GM12873 (cell line): Measurements from ENCODE around the gene CFAP90.

Experiments used
- CTCF ChIP-seq: IDR thresholded peaks from 2 replicates; pipeline ENCODE4 v1.5.1; 2012; ENCODE audit warnings: low read depth, mild to moderate bottlenecking, moderate library complexity, low read length, control low read depth; ENCODE audit not compliant: insufficient read depth; ENCODE audit errors: missing control alignments

Gene CFAP90

GRCh38 chr5:7825630-7826029 is 25.3 kb downstream of the CFAP90 start:
- TF ChIP-seq CTCF, result no peak

- TF ChIP-seq CTCF, result no peak
Measured at GRCh38 chr5:7824995-7825394, 25.9 kb downstream of the CFAP90 start.

- TF ChIP-seq CTCF, result no peak
Measured at GRCh38 chr5:7823594-7823993, 27.3 kb downstream of the CFAP90 start.

- no peak for TF ChIP-seq CTCF
Measured at GRCh38 chr5:7822449-7822848, 28.5 kb downstream of the CFAP90 start.

- no peak for TF ChIP-seq CTCF
Measured at GRCh38 chr5:7816535-7816901, 34.4 kb downstream of the CFAP90 start.

GRCh38 chr5:7815892-7816534 is 34.9 kb downstream of the CFAP90 start:
- TF ChIP-seq CTCF, result peak; percentile 96

GRCh38 chr5:7814816-7815215 is 36.1 kb downstream of the CFAP90 start:
- no peak for TF ChIP-seq CTCF
